GM19467 (cell line): ENCODE results near the gene SLC25A4.
"Not testable (repeated sequence)": the region's sequence is repeated elsewhere in the genome, so short reads cannot be mapped to it uniquely, and the experiment has no call there.

Experiments
- ATAC-seq: cut with Tn5 transposase; IDR thresholded peaks from one replicate; pipeline ENCODE4 v1.9.1; 2021; ENCODE audit warnings: mild to moderate bottlenecking, moderate library complexity; ENCODE audit not compliant: unreplicated experiment

Gene SLC25A4

GRCh38 chr4:185171373-185172071, 28.5 kb downstream of the SLC25A4 start:
- peak; percentile 62 for ATAC-seq

GRCh38 chr4:185179488-185179887, 36.4 kb downstream of the SLC25A4 start:
- no peak for ATAC-seq

- no peak for ATAC-seq
These were observed 39.2 kb downstream of the SLC25A4 start for GRCh38 chr4:185182239-185182638.

- no peak for ATAC-seq
These were observed 40.7 kb downstream of the SLC25A4 start for GRCh38 chr4:185183622-185184281.

- ATAC-seq = no peak
These were observed 43.7 kb downstream of the SLC25A4 start for GRCh38 chr4:185186769-185187168.

- ATAC-seq = no peak
These were observed 46.7 kb downstream of the SLC25A4 start for GRCh38 chr4:185189606-185190305.

GRCh38 chr4:185190306-185190856, 47.3 kb downstream of the SLC25A4 start:
- ATAC-seq = no peak

GRCh38 chr4:185192059-185192458, 49.0 kb downstream of the SLC25A4 start:
- peak; percentile 81 for ATAC-seq

GRCh38 chr4:185194924-185195888, 52.1 kb downstream of the SLC25A4 start:
- ATAC-seq = no peak

- ATAC-seq = no peak
These were observed 53.4 kb downstream of the SLC25A4 start for GRCh38 chr4:185196437-185196836.

- ATAC-seq = not testable (repeated sequence)
These were observed 55.1 kb downstream of the SLC25A4 start for GRCh38 chr4:185198189-185198588.
